C4-2B (cell line): ENCODE results near the gene AHCYL2.

ENCODE experiments used
- ZFX ChIP-seq: fragments of 450-650 bp; IDR thresholded peaks from 2 replicates; pipeline ENCODE4 v1.6.1; 2017
- TF ChIP-seq, protein P1 (sequence below): fragments of 450-650 bp; conservative IDR thresholded peaks from 2 replicates; pipeline ENCODE4 v1.5.1; 2017; ENCODE audit warnings: mild to moderate bottlenecking

DNA sequence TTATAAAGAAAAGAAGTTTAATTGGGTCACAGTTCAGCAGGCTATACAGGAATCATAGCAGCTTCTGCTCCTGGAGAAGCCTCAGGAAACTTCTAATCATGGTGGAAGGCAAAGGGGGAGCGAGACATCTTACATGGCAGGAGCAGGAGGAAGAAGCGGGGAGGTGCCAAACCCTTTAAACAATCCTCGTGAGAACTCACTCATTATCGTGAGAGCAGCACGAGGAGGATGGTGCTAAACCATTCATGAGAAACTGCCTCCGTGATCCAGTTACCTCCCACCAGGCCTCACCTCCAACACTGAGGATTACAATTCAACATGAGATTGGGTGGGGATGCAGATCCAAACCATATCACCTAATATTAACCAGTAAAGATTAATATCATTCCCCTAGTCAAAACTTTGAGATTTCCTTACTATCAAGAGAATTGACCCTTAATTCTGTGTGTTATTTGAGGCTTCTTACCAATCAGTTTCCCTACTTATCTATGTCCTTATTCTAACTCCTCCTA lies 38.0 kb upstream of the AHCYL2 start:
- TF ChIP-seq, protein P1, sequence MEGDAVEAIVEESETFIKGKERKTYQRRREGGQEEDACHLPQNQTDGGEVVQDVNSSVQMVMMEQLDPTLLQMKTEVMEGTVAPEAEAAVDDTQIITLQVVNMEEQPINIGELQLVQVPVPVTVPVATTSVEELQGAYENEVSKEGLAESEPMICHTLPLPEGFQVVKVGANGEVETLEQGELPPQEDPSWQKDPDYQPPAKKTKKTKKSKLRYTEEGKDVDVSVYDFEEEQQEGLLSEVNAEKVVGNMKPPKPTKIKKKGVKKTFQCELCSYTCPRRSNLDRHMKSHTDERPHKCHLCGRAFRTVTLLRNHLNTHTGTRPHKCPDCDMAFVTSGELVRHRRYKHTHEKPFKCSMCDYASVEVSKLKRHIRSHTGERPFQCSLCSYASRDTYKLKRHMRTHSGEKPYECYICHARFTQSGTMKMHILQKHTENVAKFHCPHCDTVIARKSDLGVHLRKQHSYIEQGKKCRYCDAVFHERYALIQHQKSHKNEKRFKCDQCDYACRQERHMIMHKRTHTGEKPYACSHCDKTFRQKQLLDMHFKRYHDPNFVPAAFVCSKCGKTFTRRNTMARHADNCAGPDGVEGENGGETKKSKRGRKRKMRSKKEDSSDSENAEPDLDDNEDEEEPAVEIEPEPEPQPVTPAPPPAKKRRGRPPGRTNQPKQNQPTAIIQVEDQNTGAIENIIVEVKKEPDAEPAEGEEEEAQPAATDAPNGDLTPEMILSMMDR = no peak
- TF ChIP-seq ZFX = no peak
